Measurements from ENCODE around the gene LGALS7B.

- TF ChIP-seq, protein P1, sequence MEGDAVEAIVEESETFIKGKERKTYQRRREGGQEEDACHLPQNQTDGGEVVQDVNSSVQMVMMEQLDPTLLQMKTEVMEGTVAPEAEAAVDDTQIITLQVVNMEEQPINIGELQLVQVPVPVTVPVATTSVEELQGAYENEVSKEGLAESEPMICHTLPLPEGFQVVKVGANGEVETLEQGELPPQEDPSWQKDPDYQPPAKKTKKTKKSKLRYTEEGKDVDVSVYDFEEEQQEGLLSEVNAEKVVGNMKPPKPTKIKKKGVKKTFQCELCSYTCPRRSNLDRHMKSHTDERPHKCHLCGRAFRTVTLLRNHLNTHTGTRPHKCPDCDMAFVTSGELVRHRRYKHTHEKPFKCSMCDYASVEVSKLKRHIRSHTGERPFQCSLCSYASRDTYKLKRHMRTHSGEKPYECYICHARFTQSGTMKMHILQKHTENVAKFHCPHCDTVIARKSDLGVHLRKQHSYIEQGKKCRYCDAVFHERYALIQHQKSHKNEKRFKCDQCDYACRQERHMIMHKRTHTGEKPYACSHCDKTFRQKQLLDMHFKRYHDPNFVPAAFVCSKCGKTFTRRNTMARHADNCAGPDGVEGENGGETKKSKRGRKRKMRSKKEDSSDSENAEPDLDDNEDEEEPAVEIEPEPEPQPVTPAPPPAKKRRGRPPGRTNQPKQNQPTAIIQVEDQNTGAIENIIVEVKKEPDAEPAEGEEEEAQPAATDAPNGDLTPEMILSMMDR (IDR thresholded peaks at IDR 0.05; ENCODE audit: low read depth, low read length, poor library complexity, severe bottlenecking), result no peak
- TF ChIP-seq EZH2phosphoT487 (IDR thresholded peaks at IDR 0.05; ENCODE audit: borderline replicate concordance, low read length), result no peak
Measured at GRCh38 chr19:38786572-38787265, 2.3 kb upstream of the LGALS7B start.
